Measurements from ENCODE around the gene MYO1D.

The MYO1D gene

GRCh38 chr17:32755045-32755805, 121.7 kb downstream of the MYO1D start:
- no peaks in the 10 kb centered on the region for H3K27me3 ChIP-seq
- no peaks in the 10 kb centered on the region for H3K9me3 ChIP-seq
- no peak for DNase-seq
- intact Hi-C loops (cut with DNase I; ENCODE audit: low total_unique reads), result no loop called here
- peaks cover 12 to 24% (median 18%) of the 10 kb centered on the region in 3 donors for H3K36me3 ChIP-seq
- no peak overlapping the region for H3K4me3 ChIP-seq
- no peak overlapping the region for H3K27ac ChIP-seq
- TF ChIP-seq CTCF (IDR thresholded peaks at IDR 0.05), result peak; percentile 30 to 54
- H3K4me1 ChIP-seq, result no peaks in the 10 kb centered on the region

GRCh38 chr17:32752934-32753333, 124.0 kb downstream of the MYO1D start:
- DNase-seq, result no peak
- H3K9me3 ChIP-seq, result no peaks in the 10 kb centered on the region
- no peaks in the 10 kb centered on the region for H3K27me3 ChIP-seq
- no peak overlapping the region for H3K27ac ChIP-seq
- intact Hi-C loops (cut with DNase I; ENCODE audit: low total_unique reads), result no loop called here
- TF ChIP-seq CTCF (IDR thresholded peaks at IDR 0.05), result no peak
- peaks cover 10 to 27% (median 18%) of the 10 kb centered on the region in 3 donors for H3K36me3 ChIP-seq
- no peaks in the 10 kb centered on the region for H3K4me1 ChIP-seq
- H3K4me3 ChIP-seq, result no peak overlapping the region

- intact Hi-C loops (cut with DNase I; ENCODE audit: low total_unique reads), result no loop called here
- H3K9me3 ChIP-seq, result no peaks in the 10 kb centered on the region
- no peaks in the 10 kb centered on the region for H3K27me3 ChIP-seq
- peaks cover 28 to 38% (median 37%) of the 10 kb centered on the region in 3 donors for H3K36me3 ChIP-seq
- no peak for TF ChIP-seq CTCF (IDR thresholded peaks at IDR 0.05)
- no peak for DNase-seq
- H3K4me1 ChIP-seq, result no peaks in the 10 kb centered on the region
- H3K27ac ChIP-seq, result no peak overlapping the region
- H3K4me3 ChIP-seq, result no peak overlapping the region
These were observed 129.1 kb downstream of the MYO1D start for GRCh38 chr17:32747856-32748255.

- no peaks in the 10 kb centered on the region for H3K27me3 ChIP-seq
- no peak overlapping the region for H3K4me3 ChIP-seq
- H3K4me1 ChIP-seq, result no peaks in the 10 kb centered on the region
- H3K9me3 ChIP-seq, result no peaks in the 10 kb centered on the region
- intact Hi-C loops (cut with DNase I; ENCODE audit: low total_unique reads), result no loop called here
- no peak overlapping the region for H3K27ac ChIP-seq
- TF ChIP-seq CTCF (IDR thresholded peaks at IDR 0.05), result no peak
- H3K36me3 ChIP-seq, result peaks cover 28 to 46% (median 40%) of the 10 kb centered on the region in 3 donors
- no peak for DNase-seq
These were observed 130.2 kb downstream of the MYO1D start for GRCh38 chr17:32746698-32747097.

- Histone ChIP-seq H3K4me1 (no peaks in the 10 kb centered on the region), H3K27ac (no peak overlapping the region), H3K4me3 (no peak overlapping the region), H3K9me3 (no peaks in the 10 kb centered on the region), H3K27me3 (no peaks in the 10 kb centered on the region), H3K36me3 (peaks cover 32 to 46% (median 40%) of the 10 kb centered on the region in 3 donors)
- no peak for TF ChIP-seq CTCF (IDR thresholded peaks at IDR 0.05)
- no peak for DNase-seq
- intact Hi-C loops (cut with DNase I; ENCODE audit: low total_unique reads), result no loop called here
These were observed 130.6 kb downstream of the MYO1D start for GRCh38 chr17:32746280-32746679.

Measured in tibial artery (tissue), 4 donors.